GM19372 (cell line): ENCODE results near the gene CTNNA2.
A peak's percentile ranks its signal among the peaks of the same experiment; 100 is the strongest.
"Not testable (repeated sequence)": the region's sequence is repeated elsewhere in the genome, so short reads cannot be mapped to it uniquely, and the experiment has no call there.

Experiments used
- ATAC-seq: cut with Tn5 transposase; IDR thresholded peaks from one replicate; pipeline ENCODE4 v1.9.1; 2021; ENCODE audit warnings: mild to moderate bottlenecking, low read depth, moderate library complexity; ENCODE audit not compliant: unreplicated experiment

CTNNA2 gene

DNA sequence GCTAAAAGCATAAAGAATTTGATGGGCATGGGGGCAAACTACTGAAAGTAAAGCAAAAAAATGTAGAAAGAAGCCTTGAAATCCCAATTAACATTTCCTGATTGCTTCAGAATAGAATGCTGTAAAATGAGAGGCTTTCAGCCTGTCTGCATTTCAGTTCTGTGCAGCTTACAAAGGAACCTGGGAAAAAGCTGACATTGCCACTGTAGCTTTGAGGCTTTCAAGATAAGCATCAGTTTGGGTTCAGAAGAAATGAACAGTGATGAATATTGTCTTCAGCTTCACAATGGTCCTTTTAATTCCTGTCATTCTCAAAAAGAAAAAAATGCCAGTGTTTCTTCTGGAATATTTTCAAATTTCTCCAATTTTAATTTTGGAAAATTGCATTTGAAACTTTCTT is 549.0 kb downstream of the CTNNA2 start:
- ATAC-seq = no peak

DNA sequence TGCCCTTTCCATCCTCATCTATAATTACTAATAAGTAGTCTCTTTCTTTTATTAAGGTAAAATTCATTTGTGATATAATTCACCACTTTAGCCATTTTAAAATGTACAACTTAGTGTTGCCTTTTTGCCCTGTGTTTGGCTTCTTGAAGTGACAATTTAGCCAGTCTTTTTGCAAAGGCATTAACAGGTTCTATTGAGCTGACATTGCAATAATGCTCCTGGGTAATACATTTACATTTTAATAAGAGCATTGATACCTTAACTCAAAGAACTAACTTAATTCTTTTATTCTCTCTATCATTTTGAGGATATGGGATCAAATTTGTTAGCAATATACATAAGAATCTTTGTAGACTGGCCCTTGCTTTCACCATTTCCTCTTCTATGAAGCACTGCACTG is 549.4 kb downstream of the CTNNA2 start:
- ATAC-seq = no peak

DNA sequence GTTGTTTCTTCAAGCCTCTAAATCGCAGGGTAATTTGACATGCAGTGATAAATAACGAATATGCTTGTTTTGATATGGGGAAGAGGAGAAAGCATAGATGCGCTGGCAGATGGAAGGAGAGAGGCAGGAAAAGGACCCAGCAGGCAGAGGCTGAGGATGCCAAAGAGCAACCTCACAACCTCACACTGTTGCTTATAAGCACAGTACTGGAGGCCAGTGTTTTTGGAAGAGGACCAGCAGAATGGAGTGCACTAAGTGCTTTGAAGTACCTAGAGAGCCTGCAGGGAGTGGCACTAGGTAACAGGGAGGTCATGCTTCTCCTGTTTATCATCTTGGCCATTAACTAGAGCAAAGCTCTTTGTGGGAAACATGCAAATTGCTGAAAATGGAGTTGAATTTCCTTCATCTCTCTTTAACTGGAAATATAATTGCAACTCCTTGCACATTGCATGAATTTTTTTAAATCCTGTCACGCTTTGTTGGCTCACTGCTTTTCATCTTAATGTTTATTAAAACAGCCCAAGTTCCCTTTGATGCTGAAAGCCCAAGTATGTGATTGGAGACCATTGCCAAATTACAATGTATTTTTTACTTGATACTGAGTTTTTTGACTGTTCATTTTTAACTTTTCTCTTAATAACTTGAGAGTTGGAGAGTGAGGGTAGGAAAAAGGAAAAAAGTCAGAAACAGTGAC is 555.3 kb downstream of the CTNNA2 start:
- no peak for ATAC-seq

DNA sequence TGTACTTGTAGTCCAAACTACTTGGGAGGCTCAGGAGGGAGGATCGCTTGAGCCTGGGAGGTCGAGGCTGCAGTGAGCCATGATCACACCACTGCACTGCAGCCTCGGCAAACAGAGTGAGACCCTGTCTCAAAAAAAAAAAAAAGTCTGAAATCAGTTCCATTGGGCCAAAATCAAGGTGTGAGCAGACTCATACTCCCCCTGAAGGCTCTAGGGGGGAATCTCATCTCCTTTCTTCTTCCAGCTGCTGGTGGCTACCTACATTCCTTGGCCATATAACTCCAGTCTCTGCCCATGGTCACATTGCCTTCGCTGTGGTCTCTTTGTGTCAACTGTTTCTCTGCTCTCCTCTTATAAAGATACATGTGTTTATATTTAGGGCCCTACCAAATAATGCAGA is 557.7 kb downstream of the CTNNA2 start:
- ATAC-seq = no peak

DNA sequence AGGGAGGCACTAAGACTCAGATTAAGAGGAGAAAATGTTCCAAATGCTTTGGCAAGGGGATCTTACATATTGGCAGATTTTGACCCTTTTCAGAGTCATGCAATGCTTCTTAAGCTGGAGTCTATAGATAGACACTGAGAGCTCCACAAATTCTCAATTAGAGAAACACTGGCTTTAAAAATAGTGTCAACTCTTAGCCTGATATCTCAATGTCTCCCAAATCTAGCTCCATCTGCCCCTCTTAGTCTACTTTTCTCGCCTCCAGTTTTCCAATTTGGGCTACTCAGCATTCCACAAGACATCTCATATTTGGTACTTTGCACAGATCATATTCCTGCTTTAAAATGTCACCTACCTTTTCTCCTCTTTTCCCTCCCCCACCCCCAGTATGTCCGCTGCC is 559.1 kb downstream of the CTNNA2 start:
- ATAC-seq = no peak

DNA sequence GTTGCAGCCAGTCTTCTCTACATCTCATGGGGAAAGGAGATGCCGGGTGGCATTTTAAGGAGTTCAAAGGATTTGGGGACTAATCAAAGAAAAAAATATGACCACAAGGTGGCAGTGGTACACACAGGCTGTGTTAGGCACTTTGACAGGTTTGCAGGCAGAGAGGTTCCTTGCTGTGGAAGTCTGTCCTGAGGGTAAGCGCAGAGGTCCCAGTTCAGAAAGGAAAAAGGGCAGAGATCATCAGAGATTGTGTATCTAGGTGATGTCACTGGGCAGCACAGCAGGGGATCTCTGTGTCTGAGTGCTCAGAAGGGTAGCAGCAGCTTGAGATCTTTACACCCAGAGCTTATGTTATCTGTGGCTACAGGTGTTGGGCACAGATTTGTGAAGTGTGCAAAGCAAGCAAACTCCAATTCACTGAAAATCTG is 560.3 kb downstream of the CTNNA2 start:
- ATAC-seq = peak; percentile 61

DNA sequence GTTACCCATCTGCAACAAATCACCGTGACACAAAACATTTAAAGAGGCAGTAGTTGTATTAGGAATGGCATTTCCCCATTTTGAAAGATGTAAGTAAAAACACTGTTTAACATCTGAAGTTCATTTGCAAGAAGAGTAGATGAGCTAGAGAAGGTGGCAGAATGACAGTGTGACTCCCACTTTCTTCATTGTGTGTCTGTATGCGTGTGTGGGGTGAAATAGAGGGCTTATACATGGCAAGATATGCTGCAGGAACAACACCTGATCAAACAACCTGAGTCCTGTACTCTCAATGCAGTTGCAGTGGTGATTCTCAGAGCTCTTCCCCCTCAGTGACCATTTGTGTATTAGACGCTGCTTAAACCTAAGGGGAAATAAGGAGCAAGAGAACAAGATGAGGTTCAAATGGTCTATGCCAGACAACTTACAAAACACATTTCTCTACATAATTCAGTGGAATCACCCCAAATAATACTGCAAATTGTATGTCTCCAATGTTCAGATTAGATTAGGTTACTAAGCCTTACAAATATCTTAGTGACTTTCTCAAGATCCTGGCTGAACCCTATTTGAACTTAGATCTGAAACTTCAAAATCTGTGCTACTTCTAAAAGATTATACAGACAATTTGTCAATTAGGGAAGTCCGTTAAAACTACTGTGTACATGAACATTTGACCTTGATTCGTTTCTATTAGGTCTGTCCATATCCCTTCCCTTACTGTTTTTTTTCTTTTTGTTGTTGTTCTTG is 561.6 kb downstream of the CTNNA2 start:
- no peak for ATAC-seq

DNA sequence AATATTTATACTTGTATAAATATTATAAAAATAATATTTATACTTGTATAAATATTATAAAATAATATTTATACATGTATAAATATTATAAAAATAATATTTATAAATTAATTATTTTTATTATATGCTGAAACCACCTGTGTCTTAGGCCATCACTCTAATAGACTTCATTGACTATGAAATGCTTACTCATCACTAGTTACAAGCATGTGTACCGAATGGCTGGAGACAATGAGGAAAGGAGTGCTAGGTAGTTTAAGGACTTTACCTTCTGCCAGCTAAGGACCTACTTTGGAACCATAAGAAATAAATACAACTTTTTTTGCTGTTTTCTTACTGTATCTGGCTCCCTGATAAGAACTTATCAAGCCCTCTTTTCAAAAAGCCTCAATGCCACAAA is 562.9 kb downstream of the CTNNA2 start:
- no peak for ATAC-seq

DNA sequence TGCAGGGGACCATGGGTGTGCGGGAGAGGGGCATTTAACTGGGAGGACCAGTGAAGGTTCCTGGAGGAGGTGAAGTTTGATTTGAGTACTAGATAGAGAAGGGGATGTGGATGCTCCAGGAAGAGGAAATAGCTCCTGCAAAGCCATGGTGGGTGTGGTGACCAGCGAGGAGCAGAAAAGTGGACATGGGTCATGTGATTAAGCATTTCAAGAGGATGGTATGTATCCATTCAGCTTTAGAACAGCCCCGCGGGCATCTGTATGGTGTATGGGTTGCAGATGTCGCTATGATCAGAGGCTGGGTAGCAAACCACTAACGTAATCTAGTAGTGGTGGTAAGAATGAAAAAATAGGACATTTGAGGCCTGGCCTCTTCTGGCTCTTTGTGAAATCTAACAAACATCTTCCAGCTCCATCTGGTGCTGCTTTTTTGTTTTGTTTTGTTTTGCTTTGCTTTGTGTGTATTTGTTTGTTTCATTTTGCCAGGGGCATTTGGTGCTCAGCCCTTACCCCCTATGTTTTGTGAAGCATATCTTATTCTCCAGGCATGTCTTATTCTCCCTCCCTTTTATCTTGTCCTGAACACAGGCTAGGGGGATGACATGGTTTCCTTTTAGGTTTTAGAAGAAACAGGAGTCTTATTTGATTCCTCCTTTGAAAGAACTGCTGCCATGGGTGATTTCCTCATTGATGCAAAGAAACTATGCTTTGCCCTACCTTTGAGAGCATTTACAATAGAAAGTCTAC is 565.6 kb downstream of the CTNNA2 start:
- ATAC-seq = no peak

DNA sequence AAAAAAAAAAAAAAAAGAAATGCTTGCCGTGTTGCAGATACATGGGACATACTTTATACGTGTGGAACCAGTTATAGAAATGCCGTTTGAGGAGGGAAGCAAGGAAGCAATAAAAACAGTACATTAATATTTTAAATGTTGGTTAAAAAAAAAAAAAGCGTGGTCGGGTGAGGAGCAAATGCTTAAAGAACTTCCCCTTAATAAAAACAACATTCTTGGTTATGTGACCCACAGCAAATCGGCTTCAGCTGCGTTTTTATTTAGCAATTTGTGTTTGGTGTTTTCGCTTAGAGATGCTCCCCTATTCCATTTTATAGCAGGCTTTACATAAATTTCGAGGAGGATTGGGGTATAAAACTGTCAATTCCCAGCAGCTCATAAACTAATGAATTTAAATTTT is 568.1 kb downstream of the CTNNA2 start:
- ATAC-seq = no peak

DNA sequence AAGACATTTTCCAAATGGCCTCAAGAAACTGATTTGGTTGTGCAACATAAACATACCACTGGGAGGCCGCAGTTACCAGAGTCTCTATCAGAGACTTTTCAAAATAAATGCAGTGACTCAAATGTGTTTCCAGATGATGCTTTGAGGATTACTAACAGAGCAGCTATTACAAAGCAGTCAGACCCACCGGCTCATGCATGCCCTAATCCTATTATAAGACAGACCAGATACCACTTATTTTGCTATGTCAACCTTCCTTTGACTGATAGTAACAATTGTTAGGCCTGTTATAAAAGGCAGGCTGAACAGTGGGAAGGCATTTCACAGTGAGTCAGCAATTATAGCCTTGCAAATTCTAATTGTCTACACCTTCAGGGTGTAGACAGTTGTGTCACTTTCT is 574.0 kb downstream of the CTNNA2 start:
- no peak for ATAC-seq

DNA sequence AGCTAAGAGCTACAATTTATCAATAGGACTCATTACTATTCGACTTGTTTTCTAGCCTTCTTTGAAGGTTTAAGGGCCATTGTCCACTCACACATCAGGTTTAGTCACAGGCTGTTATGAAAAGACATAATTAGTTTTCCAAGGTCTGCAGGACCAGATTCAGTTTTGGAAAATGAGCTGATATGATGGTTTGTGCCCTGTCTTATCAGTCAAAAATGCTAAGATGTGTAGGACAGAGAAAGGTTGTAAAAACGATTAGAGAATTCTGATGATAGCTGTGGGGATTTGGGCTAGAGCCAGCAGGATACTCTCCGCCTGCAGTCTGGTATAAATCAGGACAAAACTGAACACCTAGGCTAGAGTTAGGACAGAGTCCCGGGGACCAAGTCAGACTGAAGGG is 578.4 kb downstream of the CTNNA2 start:
- no peak for ATAC-seq

DNA sequence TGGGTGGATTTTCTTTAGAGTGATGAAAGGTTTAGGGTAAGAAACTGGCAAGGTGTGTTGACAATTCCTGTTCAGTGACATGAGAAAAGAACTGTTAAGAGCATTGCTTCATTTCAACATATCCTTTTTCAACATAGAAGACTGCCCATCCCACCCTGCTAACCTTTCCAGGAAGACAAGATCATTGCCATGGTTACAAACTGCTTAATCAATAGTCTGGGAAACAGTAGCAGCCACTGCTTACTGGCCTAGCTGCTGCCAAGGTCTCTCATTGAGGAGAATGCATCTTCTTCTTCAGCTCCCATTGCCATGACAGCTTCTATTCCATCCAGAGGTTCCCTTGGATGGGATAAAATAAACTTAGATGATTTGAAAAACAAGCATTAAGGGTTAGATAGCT is 579.6 kb downstream of the CTNNA2 start:
- no peak for ATAC-seq

DNA sequence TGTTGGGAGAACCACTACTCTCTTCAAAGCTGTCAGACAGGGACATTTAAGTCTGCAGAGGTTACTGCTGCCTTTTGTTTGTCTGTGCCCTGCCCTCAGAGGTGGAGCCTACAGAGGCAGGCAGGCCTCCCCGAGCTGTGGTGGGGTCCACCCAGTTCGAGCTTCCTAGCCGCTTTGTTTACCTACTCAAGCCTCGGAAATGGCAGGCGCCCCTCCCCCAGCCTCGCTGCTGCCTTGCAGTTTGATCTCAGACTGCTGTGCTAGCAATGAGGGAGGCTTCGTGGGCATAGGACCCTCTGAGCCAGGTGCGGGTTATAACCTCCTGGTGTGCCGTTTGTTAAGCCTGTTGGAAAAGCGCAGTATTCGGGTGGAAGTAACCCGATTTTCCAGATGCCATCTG is 585.7 kb downstream of the CTNNA2 start:
- ATAC-seq = not testable (repeated sequence)

DNA sequence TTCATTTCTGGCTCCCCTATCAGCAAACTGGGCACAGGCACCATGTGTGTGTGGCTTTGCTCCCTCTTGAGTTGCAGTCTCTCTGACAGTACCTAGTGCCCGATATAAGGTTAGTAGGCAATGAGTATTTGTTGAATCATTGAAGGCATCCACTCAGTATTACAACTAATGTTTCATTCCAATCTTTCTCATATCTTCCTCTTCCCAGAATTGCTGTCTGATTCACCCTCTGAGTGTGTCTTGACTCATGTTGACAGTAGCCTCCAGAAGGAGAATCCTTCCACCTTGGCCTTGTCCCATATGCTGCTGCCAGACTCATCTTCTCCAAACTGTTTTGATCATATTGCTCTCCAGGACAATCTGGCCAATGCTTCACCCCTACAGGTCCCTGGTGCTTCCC is 589.2 kb downstream of the CTNNA2 start:
- no peak for ATAC-seq

DNA sequence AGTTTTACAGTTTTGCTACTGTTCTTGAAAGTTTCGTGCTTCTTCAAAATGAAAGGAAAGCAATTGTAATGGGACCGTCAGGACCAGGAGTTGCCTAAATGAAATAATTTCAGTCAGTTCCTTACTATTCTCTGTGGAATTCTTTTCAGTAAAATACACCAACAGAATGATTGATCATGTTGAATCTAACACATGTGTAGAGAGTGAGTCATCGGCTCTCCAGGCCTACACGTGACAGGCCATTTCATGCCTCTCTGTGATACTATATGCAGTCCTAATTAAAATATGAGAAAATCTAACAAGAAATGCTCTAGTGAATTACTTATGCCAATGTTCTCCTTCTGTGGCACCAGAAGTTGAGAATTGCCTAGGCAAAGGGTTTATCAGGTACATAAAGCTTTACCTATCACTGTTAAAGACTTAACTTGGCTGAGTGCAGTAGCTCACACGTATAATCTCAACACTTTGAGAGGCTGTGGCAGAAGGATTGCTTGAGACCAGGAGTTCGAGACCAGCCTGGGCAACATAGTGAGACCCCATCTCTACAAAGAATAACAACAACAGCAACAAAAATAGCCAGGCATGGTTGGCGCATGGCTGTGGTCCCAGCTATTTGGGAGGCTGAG is 592.3 kb downstream of the CTNNA2 start:
- no peak for ATAC-seq

DNA sequence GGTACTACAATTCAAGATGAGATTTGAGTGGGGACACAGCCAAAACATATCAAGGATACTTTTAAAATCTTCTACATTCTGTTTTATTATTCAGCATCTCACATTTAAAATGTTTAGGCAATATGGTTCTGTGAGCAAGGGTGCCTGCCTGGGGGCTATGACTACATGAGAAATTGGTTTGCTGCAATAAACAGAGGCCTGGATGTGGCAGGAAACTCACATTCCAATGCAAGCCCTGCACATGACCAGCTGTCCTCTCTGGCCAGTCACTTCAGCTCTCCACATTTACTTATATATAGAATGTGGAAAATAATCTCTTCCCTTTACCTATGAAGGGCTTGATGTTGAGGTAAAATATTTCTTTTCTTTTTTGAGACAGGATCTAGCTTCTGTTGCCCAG is 598.3 kb downstream of the CTNNA2 start:
- no peak for ATAC-seq

DNA sequence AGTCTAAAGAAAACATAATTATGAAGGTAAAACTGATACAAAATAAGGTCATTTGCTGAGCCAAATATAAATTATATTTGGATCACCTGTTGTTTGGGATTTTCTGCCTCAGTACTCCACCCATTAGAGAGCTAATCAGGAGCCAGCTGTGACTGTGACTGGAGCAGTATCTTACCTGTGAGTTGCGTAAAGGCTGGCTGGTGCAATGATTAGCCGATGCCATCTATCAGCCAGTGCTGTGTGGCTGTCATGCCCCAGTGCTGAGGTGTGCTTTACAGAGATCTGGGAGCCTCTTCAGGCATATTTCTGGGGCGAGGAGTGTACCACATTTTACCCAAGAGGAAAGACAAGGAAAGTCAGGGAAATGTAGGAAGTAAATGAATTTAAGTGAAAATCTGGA is 599.9 kb downstream of the CTNNA2 start:
- ATAC-seq = no peak

DNA sequence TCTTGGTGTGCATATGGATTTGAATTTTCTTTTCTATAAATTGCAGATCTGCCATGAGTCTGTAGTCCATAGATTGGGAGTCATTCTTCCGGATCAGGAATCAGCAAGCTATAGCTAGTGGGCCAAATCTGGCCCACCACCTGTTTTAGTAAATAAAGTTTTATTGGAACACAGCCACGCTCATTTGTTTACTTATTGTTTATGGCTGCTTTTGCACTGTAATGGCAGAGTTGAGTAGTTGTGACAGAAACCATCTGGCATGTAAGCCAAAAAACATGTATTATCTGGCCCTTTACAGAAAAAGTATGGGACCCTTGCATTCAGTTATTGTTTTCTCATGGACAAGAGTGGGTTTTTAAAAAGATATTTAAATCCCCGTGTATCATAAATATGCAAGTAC is 600.5 kb downstream of the CTNNA2 start:
- ATAC-seq = no peak

DNA sequence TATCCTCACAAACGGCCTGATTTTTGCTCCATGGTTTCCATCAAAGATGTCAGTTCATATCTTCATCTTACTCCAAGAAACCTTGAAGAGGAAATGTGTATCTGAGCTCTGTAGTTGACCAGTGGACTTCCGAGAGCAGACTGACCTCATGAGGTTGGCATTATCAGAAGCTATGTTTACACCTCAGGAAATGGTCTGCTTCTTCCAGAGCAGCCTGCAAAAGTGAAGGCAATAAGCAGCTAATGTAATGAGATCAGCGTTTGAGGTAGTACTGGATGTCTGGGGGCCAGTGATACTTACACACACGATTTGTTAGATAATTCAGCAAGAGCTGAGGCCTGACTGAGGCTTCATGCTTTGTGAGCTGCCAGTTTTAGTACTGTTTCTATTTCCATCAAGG is 602.0 kb downstream of the CTNNA2 start:
- ATAC-seq = no peak

DNA sequence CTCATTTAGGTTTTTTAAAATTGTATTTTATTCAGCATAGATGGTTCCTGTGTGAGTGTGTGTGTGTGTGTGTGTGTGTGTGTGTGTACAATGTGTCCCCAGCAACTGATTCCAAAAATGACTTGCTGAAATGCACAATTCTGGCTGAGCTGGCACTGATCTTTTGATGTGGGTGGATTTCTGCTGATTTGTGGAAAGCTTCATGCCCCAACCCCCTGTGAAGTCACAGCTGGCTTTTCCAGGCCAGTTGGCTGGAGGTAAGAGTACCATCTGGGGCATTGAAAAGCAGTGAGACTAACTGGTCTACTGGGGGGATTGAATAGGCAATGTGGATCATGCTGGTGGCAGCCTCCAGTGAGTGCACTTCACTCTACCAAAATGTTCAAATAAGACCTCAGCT is 604.5 kb downstream of the CTNNA2 start:
- ATAC-seq = no peak
